AG04450 (cell line): ENCODE data around the gene ARHGEF39. TPM values are rescaled to one million over a fixed set of nuclear protein-coding genes. Genes with fewer than 3 reads are reported as not detected.

Experiments
- CTCF ChIA-PET: fragments of 300-600, 350-600 bp; formaldehyde crosslinking; extraction: SDS; loops from one replicate; lab custom pipeline; 2022; ENCODE audit warnings: antibody characterized with exemption, inconsistent platforms; lab: Charles Lee
- POLR2A ChIA-PET: fragments of 350-600 bp; formaldehyde crosslinking; extraction: SDS; loops from one replicate; lab custom pipeline; 2021; ENCODE audit warnings: antibody characterized with exemption, inconsistent platforms; lab: Yijun Ruan, JAX
- DNase-seq: peaks from one replicate; pipeline ENCODE4 v3.0.0-alpha.2; 2011; ENCODE audit warnings: low read depth, low spot score
- H3K27ac ChIP-seq: one replicate; pipeline ENCODE4 v1.5.1; 2012; ENCODE audit warnings: low read depth, low read length, control low read depth
- H3K27me3 ChIP-seq: one replicate; pipeline ENCODE4 v1.6.0; 2012; ENCODE audit warnings: low read length; ENCODE audit not compliant: control insufficient read depth, insufficient read depth
- H3K4me3 ChIP-seq: 2 replicates; pipeline ENCODE4 v1.5.1; 2011; ENCODE audit warnings: mild to moderate bottlenecking, low read depth, low read length, control low read depth
- H3K9me3 ChIP-seq: 2 replicates; pipeline ENCODE4 v1.5.1; 2012; ENCODE audit warnings: low read length; ENCODE audit not compliant: control insufficient read depth, insufficient read depth
- polyA plus RNA-seq: library from polyadenylated mRNA; depleted of rRNA; stranded (reverse); fragments of >200 nt; gene quantifications from 2 replicates; pipeline ENCODE4 v1.2.3, GENCODE V29; 2011
- TF ChIP-seq, protein P1 (sequence below): IDR thresholded peaks from 2 replicates; pipeline ENCODE4 v1.5.1; 2011; ENCODE audit warnings: low read depth, low read length, control low read depth, inconsistent platforms

The ARHGEF39 gene
- polyA plus RNA-seq, 1 experiment: 1.2 TPM

DNA sequence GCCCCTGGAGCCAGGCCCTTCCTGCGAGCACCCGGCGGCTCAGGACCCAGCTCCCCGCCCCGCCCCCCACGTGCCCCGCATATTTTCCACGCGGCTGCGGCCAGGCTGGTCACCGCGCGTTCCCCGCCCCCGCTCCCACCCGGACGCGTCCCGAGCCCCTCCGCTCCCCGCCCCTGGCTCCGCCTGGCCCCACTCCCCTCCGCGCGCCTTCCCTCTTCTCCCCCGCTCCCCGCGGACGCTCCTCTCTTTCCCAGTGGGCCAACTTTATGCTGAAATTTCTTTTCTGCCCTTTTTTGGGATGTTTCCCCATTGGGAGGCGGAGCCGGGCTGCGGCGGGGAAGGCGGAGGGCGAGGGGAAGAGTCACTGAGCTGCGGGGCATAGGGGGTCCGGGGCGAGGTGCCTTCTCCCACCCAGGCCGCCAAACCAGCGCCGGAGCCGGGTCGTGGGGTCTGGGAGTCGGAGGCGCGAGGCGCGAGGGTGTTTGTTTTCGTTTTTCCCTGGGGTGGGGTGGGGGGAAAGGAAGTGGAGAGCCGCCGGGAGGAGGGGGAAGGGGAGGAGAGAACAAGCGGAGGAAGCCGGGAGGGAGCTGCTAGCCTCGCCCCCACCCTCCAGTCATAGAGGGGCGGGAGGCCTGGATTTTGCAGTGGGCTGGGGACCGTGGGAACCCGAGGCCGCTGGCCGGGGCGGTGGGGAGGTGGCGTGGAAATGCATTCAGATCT is 25.8 kb upstream of the ARHGEF39 start:
- POLR2A ChIA-PET: interaction anchor here (0.7 to 9.1 kb wide), 19 partner anchors 10 to 500 kb away, joined by 3 to 101 read pairs (median 6); partner anchors contain the start of genes CA9, CCDC107, CREB3 and GBA2

DNA sequence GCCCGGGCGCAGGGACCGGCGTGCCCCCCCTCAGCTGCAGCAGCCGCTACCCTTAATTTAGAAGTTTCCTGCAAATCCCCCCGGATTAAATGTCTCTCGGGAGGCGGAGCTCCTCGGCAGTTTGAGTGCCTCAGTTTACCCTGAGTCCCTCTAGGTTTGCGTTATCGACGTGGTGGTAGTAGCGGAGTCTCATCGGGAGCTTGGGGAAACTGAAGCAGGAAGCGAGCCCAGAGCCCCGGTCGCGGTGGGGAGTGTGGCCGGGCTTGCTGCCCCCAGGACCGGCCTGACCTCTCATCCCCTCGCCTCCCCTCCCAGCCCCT is 25.3 kb upstream of the ARHGEF39 start:
- ChIA-PET CTCF (interaction anchor here (1.1 to 2.8 kb wide), 2 partner anchors 26 to 29 kb away, joined by 3 to 10 read pairs; partner anchors contain the start of gene ARHGEF39), POLR2A (interaction anchor here (0.8 to 9.1 kb wide), 17 partner anchors 10 to 500 kb away, joined by 3 to 101 read pairs (median 7); partner anchors contain the start of genes CA9, CCDC107, CREB3 and GBA2)
- peak overlapping the region; percentile 98 for H3K4me3 ChIP-seq
- H3K9me3 ChIP-seq: no peaks in the 10 kb centered on the region; the same call in 1 of the 2 replicates
- peak overlapping the region; percentile 92 for H3K27ac ChIP-seq
- no peak for DNase-seq
- H3K27me3 ChIP-seq: no peaks in the 10 kb centered on the region
- TF ChIP-seq, protein P1, sequence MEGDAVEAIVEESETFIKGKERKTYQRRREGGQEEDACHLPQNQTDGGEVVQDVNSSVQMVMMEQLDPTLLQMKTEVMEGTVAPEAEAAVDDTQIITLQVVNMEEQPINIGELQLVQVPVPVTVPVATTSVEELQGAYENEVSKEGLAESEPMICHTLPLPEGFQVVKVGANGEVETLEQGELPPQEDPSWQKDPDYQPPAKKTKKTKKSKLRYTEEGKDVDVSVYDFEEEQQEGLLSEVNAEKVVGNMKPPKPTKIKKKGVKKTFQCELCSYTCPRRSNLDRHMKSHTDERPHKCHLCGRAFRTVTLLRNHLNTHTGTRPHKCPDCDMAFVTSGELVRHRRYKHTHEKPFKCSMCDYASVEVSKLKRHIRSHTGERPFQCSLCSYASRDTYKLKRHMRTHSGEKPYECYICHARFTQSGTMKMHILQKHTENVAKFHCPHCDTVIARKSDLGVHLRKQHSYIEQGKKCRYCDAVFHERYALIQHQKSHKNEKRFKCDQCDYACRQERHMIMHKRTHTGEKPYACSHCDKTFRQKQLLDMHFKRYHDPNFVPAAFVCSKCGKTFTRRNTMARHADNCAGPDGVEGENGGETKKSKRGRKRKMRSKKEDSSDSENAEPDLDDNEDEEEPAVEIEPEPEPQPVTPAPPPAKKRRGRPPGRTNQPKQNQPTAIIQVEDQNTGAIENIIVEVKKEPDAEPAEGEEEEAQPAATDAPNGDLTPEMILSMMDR: no peak

More for the DNA sequence above, 25.8 kb upstream of the ARHGEF39 start:
- Histone ChIP-seq H3K9me3 (no peaks in the 10 kb centered on the region; the same call in 1 of the 2 replicates), H3K4me3 (peak overlapping the region; percentile 98), H3K27ac (peak overlapping the region; percentile 97), H3K27me3 (no peaks in the 10 kb centered on the region)
- TF ChIP-seq, protein P1: no peak
- no peak for DNase-seq
- CTCF ChIA-PET: interaction anchor here (0.6 to 2.8 kb wide), 3 partner anchors 26 to 37 kb away, joined by 3 to 10 read pairs (median 4); partner anchors contain the start of gene ARHGEF39

DNA sequence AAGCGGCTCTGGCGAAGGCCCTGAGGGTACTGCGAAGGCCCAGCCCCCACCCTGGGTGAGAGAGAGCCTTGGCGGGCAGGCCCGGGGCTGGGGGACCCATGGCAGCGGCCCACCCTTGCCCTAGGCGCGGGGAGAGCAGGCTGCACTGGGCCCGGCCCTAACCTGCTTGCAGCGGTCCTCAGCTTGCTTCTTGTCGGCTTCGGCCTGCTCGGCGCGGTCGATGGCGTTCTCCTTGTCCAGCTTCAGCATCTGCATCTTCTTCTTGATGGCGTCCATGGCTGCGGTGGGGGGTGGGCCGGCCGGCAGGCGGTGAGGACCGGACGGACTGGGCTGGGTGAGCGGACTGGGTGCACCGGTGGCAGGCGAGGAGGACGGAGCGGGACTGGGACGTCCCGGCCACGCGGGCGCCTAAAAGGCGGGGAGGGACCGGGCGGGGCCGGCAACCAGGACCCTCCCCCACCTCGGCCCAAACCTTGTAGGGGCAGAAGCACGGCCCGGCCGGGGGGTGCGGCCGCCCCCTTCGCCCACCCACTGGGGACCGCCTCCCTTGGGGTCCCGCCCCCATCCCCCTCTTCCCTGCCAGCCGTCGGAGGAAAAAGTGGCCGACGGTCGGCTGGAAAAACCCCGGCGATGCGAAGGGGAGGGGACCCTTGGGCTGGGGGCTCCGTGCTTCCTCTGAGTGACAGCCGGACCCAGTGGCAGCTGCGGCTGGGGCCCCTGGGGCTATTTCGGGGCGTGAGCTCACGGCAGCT is 24.7 kb upstream of the ARHGEF39 start, which contains the start of gene TPM2:
Gene TPM2 (minus strand): TSS at position 384 of the 752 bp plus-strand sequence. CDS start 108 bp downstream, at position 276.
- DNase-seq: peak; percentile 84
- Histone ChIP-seq H3K4me3 (peak within 1 kb of the TSS; percentile 98), H3K27ac (peak within 1 kb of the TSS; percentile 97), H3K9me3 (no peaks in the 10 kb centered on the region; the same call in 1 of the 2 replicates), H3K27me3 (no peaks in the 10 kb centered on the region)
- CTCF ChIA-PET: interaction anchor here (2.1 kb wide), 1 partner anchor 29 kb away, joined by 7 read pairs; no protein-coding TSS in a partner anchor
- TF ChIP-seq, protein P1: no peak
- POLR2A ChIA-PET: interaction anchor here (0.6 to 9.1 kb wide), 19 partner anchors 9 to 338 kb away, joined by 3 to 101 read pairs (median 7); partner anchors contain the start of genes CA9, CCDC107, CREB3 and GBA2

DNA sequence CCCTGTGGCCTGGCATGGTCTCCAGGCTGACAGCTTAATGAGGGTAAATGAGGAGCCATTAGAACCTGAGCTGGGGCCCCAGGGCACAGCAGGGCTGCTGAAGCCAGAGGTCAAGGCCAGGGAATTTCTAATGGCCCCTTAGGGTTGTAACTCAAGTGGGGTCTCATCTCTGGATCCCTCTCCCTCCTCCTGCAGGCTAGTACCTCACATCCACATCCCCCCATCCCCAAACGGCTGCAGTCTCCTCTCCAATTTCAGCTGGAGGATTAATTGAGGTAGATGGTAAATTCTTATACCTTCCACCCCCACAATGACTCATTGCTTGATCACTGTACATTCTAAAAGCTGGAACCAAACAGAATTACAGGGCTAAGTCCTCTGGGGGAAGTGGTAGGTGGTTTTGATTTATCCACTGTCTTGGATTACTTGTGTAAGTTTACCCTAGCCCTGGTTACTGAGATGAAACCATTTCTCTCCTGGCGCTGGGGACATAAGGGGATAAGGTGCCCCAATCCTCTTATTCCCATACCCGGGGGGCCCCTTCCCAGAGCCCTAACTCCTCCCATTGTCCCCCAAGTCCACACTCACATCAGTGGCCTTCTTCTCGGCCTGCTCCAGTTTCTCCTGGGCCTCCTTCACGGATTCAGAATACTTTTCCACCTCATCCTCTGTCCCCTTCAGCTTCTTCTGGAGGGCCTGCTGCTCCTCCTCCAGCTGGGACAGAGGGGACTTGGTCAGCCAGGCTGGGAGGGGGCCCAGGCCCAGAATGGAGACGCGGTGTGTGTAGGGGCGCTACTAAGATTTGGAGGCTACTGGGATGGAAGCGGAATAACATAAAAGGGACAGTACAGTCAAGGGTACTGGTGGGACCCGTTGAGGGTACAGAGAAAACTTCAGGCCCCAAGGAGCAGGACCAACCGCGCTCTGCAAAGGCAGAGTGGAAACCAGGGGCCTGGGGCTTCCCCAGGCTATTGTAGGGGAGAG is 23.9 kb upstream of the ARHGEF39 start:
- ChIA-PET POLR2A (interaction anchor here (0.6 to 9.1 kb wide), 17 partner anchors 7 to 339 kb away, joined by 3 to 101 read pairs (median 8); partner anchors contain the start of genes ARHGEF39, CCDC107, CREB3 and RMRP), CTCF (interaction anchor here (2.1 to 6.4 kb wide), 2 partner anchors 8 to 28 kb away, joined by 7 to 43 read pairs; no protein-coding TSS in a partner anchor)
- Histone ChIP-seq H3K27me3 (no peaks in the 10 kb centered on the region), H3K27ac (peak overlapping the region; percentile 92), H3K4me3 (peak overlapping the region; percentile 98), H3K9me3 (no peaks in the 10 kb centered on the region; the same call in 1 of the 2 replicates)
- TF ChIP-seq, protein P1: no peak
- DNase-seq: no peak
